ENCODE data around the gene SPG7. TPM values are rescaled to one million over a fixed set of nuclear protein-coding genes. Genes with fewer than 3 reads are reported as not detected.

The SPG7 gene
- total and polyA plus RNA-seq, 2 experiments from 2014 or later: 108 to 222 TPM

GRCh38 chr16:89602952-89603590 lies 94.9 kb downstream of the SPG7 start:
- no peaks in the 10 kb centered on the region for H3K9me2 ChIP-seq (replicated peaks; ENCODE audit: insufficient read depth)
- H3K36me3 ChIP-seq (replicated peaks; ENCODE audit: insufficient read depth, low read depth): no peaks in the 10 kb centered on the region
- H2AFZ ChIP-seq: no peak overlapping the region
- H3K4me1 ChIP-seq (ENCODE audit: insufficient read depth): peaks cover 13% of the 10 kb centered on the region
- no peaks in the 10 kb centered on the region for H3K79me2 ChIP-seq
- 78% methylated on average over 5 of the region's 5 CpGs for WGBS (ENCODE audit: low lambda C conversion rate, missing lambda C conversion rate)
- H3K4me3 ChIP-seq: no peak overlapping the region
- peak overlapping the region; percentile 67 for H3K4me2 ChIP-seq
- peak overlapping the region; percentile 20 for H3K27ac ChIP-seq
- DNase-seq (ENCODE audit: low spot score): no peak
- H4K20me1 ChIP-seq (ENCODE audit: insufficient read depth, poor library complexity, severe bottlenecking): no peaks in the 10 kb centered on the region
- H3K9me3 ChIP-seq (ENCODE audit: low read depth): no peaks in the 10 kb centered on the region
- no peaks in the 10 kb centered on the region for H3K27me3 ChIP-seq
- no peak for TF ChIP-seq EZH2 (IDR thresholded peaks at IDR 0.05; ENCODE audit: borderline replicate concordance)
- no peak for TF ChIP-seq EZH2phosphoT487 (IDR thresholded peaks at IDR 0.05; ENCODE audit: low read depth, severe bottlenecking, unreplicated experiment)
- TF ChIP-seq CTCF (IDR thresholded peaks at IDR 0.05; ENCODE audit: poor library complexity): no peak

GRCh38 chr16:89604764-89605163 lies 96.6 kb downstream of the SPG7 start:
- no peaks in the 10 kb centered on the region for H3K9me2 ChIP-seq (replicated peaks; ENCODE audit: insufficient read depth)
- no peak overlapping the region for H3K4me3 ChIP-seq
- no peak for TF ChIP-seq EZH2 (IDR thresholded peaks at IDR 0.05; ENCODE audit: borderline replicate concordance)
- no peak for TF ChIP-seq EZH2phosphoT487 (IDR thresholded peaks at IDR 0.05; ENCODE audit: low read depth, severe bottlenecking, unreplicated experiment)
- H3K27ac ChIP-seq: no peak overlapping the region
- no peaks in the 10 kb centered on the region for H3K9me3 ChIP-seq (ENCODE audit: low read depth)
- WGBS (ENCODE audit: low lambda C conversion rate, missing lambda C conversion rate): 79% methylated on average over 15 of the region's 16 CpGs
- peaks cover 23% of the 10 kb centered on the region for H3K4me1 ChIP-seq (ENCODE audit: insufficient read depth)
- no peak for DNase-seq (ENCODE audit: low spot score)
- H3K79me2 ChIP-seq: no peaks in the 10 kb centered on the region
- H4K20me1 ChIP-seq (ENCODE audit: insufficient read depth, poor library complexity, severe bottlenecking): no peaks in the 10 kb centered on the region
- H3K27me3 ChIP-seq: no peaks in the 10 kb centered on the region
- H3K4me2 ChIP-seq: no peak overlapping the region
- H2AFZ ChIP-seq: no peak overlapping the region
- no peaks in the 10 kb centered on the region for H3K36me3 ChIP-seq (replicated peaks; ENCODE audit: insufficient read depth, low read depth)

- no peak overlapping the region for H3K4me3 ChIP-seq
- no peaks in the 10 kb centered on the region for H3K79me2 ChIP-seq
- peaks cover 23% of the 10 kb centered on the region for H3K4me1 ChIP-seq (ENCODE audit: insufficient read depth)
- H3K9me3 ChIP-seq (ENCODE audit: low read depth): no peaks in the 10 kb centered on the region
- no peak for TF ChIP-seq EZH2phosphoT487 (IDR thresholded peaks at IDR 0.05; ENCODE audit: low read depth, severe bottlenecking, unreplicated experiment)
- no peak for TF ChIP-seq CTCF (IDR thresholded peaks at IDR 0.05; ENCODE audit: poor library complexity)
- TF ChIP-seq EZH2 (IDR thresholded peaks at IDR 0.05; ENCODE audit: borderline replicate concordance): no peak
- no peaks in the 10 kb centered on the region for H4K20me1 ChIP-seq (ENCODE audit: insufficient read depth, poor library complexity, severe bottlenecking)
- DNase-seq (ENCODE audit: low spot score): no peak
- 94% methylated on average over 26 of the region's 34 CpGs for WGBS (ENCODE audit: low lambda C conversion rate, missing lambda C conversion rate)
- H3K36me3 ChIP-seq (replicated peaks; ENCODE audit: insufficient read depth, low read depth): no peaks in the 10 kb centered on the region
- no peak overlapping the region for H2AFZ ChIP-seq
- H3K27ac ChIP-seq: no peak overlapping the region
- no peaks in the 10 kb centered on the region for H3K27me3 ChIP-seq
- H3K4me2 ChIP-seq: no peak overlapping the region
- no peaks in the 10 kb centered on the region for H3K9me2 ChIP-seq (replicated peaks; ENCODE audit: insufficient read depth)
Measured at GRCh38 chr16:89605186-89605970, 97.2 kb downstream of the SPG7 start.

- no peaks in the 10 kb centered on the region for H4K20me1 ChIP-seq (ENCODE audit: insufficient read depth, poor library complexity, severe bottlenecking)
- H3K36me3 ChIP-seq (replicated peaks; ENCODE audit: insufficient read depth, low read depth): no peaks in the 10 kb centered on the region
- no peaks in the 10 kb centered on the region for H3K9me2 ChIP-seq (replicated peaks; ENCODE audit: insufficient read depth)
- 92% methylated on average over 8 of the region's 9 CpGs for WGBS (ENCODE audit: low lambda C conversion rate, missing lambda C conversion rate)
- no peak overlapping the region for H3K27ac ChIP-seq
- no peaks in the 10 kb centered on the region for H3K9me3 ChIP-seq (ENCODE audit: low read depth)
- H2AFZ ChIP-seq: no peak overlapping the region
- no peaks in the 10 kb centered on the region for H3K79me2 ChIP-seq
- H3K4me3 ChIP-seq: no peak overlapping the region
- H3K27me3 ChIP-seq: no peaks in the 10 kb centered on the region
- H3K4me1 ChIP-seq (ENCODE audit: insufficient read depth): peaks cover 23% of the 10 kb centered on the region
- H3K4me2 ChIP-seq: no peak overlapping the region
- no peak for DNase-seq (ENCODE audit: low spot score)
- TF ChIP-seq EZH2phosphoT487 (IDR thresholded peaks at IDR 0.05; ENCODE audit: low read depth, severe bottlenecking, unreplicated experiment): no peak
- TF ChIP-seq EZH2 (IDR thresholded peaks at IDR 0.05; ENCODE audit: borderline replicate concordance): no peak
- TF ChIP-seq CTCF (IDR thresholded peaks at IDR 0.05; ENCODE audit: poor library complexity): no peak
Measured at GRCh38 chr16:89606006-89606405, 97.8 kb downstream of the SPG7 start.

Measured in hepatocyte (in vitro differentiated cells).